SK-N-SH treated with all-trans-retinoic acid at 6 μM for 48 hours (cell line): ENCODE results near the gene TCF3.

Experiments used
- ESRRG ChIP-seq: fragments of 250-450 bp; sonication (Bioruptor Pico); IDR thresholded peaks from 2 replicates; pipeline ENCODE4 v1.6.1; 2021; ENCODE audit warnings: mild to moderate bottlenecking
- PATZ1 ChIP-seq: fragments of 250-450 bp; sonication (Bioruptor Pico); IDR thresholded peaks from 2 replicates; pipeline ENCODE4 v1.8.0; 2020; ENCODE audit warnings: mild to moderate bottlenecking, moderate library complexity, borderline replicate concordance
- RARB ChIP-seq: fragments of 250-450 bp; sonication (Bioruptor Pico); IDR thresholded peaks from 2 replicates; pipeline ENCODE4 v1.8.0; 2021; ENCODE audit warnings: mild to moderate bottlenecking, moderate library complexity

- TF ChIP-seq RARB (CRISPR knock-in tag) (no peak), ESRRG (CRISPR knock-in tag) (no peak), PATZ1 (CRISPR knock-in tag) (no peak)
Observed at GRCh38 chr19:1621021-1621420, 31.4 kb downstream of the TCF3 start.
